HL-60 (cell line): ENCODE results near the gene ARTN.

Experiments
- DNase-seq, 2 experiments: peaks; one replicate each; pipeline ENCODE4 v3.0.0-alpha.2; 2010 to 2020; ENCODE audit warnings: low read depth in 1 of 2, low spot score in 1 of 2
- H3K27ac ChIP-seq: fragments of 250-450 bp; sonication (Bioruptor Pico); replicated peaks from 2 replicates; pipeline ENCODE4 v1.5.1; 2020; ENCODE audit warnings: mild to moderate bottlenecking, moderate library complexity
- H3K27me3 ChIP-seq: fragments of 250-450 bp; sonication (Bioruptor Pico); 2 replicates; pipeline ENCODE4 v1.5.1; 2021; ENCODE audit warnings: mild to moderate bottlenecking, moderate library complexity; ENCODE audit not compliant: insufficient read depth, poor library complexity, severe bottlenecking
- H3K4me3 ChIP-seq: replicated peaks from 2 replicates; pipeline ENCODE4 v1.5.1; 2011; ENCODE audit warnings: mild to moderate bottlenecking, control low read depth, low read length; ENCODE audit not compliant: insufficient read depth
- GABPA ChIP-seq: IDR thresholded peaks from 2 replicates; pipeline ENCODE4 v1.6.1; 2012; ENCODE audit warnings: low read depth
- POLR2AphosphoS5 ChIP-seq: IDR thresholded peaks from 2 replicates; pipeline ENCODE4 v1.6.1; 2012; ENCODE audit warnings: low read depth
- SPI1 ChIP-seq: IDR thresholded peaks from 2 replicates; pipeline ENCODE4 v1.6.1; 2012; ENCODE audit warnings: low read depth, mild to moderate bottlenecking, borderline replicate concordance
- TF ChIP-seq, protein P1 (sequence below): IDR thresholded peaks from 2 replicates; pipeline ENCODE4 v1.6.1; 2012; ENCODE audit warnings: low read depth; ENCODE audit not compliant: insufficient replicate concordance
- TF ChIP-seq, protein P2 (sequence below): IDR thresholded peaks from one replicate; pipeline ENCODE4 v1.5.1; 2011; ENCODE audit warnings: low read length, control low read depth, inconsistent platforms; ENCODE audit not compliant: insufficient read depth

ARTN gene

GRCh38 chr1:43921022-43921421 lies 12.6 kb upstream of the ARTN start:
- DNase-seq = no peak
- no peak overlapping the region for H3K4me3 ChIP-seq
- H3K27ac ChIP-seq = no peak overlapping the region
- TF ChIP-seq POLR2AphosphoS5 (no peak), GABPA (no peak), SPI1 (no peak)
- TF ChIP-seq, protein P1, sequence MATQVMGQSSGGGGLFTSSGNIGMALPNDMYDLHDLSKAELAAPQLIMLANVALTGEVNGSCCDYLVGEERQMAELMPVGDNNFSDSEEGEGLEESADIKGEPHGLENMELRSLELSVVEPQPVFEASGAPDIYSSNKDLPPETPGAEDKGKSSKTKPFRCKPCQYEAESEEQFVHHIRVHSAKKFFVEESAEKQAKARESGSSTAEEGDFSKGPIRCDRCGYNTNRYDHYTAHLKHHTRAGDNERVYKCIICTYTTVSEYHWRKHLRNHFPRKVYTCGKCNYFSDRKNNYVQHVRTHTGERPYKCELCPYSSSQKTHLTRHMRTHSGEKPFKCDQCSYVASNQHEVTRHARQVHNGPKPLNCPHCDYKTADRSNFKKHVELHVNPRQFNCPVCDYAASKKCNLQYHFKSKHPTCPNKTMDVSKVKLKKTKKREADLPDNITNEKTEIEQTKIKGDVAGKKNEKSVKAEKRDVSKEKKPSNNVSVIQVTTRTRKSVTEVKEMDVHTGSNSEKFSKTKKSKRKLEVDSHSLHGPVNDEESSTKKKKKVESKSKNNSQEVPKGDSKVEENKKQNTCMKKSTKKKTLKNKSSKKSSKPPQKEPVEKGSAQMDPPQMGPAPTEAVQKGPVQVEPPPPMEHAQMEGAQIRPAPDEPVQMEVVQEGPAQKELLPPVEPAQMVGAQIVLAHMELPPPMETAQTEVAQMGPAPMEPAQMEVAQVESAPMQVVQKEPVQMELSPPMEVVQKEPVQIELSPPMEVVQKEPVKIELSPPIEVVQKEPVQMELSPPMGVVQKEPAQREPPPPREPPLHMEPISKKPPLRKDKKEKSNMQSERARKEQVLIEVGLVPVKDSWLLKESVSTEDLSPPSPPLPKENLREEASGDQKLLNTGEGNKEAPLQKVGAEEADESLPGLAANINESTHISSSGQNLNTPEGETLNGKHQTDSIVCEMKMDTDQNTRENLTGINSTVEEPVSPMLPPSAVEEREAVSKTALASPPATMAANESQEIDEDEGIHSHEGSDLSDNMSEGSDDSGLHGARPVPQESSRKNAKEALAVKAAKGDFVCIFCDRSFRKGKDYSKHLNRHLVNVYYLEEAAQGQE = no peak
- TF ChIP-seq, protein P2, sequence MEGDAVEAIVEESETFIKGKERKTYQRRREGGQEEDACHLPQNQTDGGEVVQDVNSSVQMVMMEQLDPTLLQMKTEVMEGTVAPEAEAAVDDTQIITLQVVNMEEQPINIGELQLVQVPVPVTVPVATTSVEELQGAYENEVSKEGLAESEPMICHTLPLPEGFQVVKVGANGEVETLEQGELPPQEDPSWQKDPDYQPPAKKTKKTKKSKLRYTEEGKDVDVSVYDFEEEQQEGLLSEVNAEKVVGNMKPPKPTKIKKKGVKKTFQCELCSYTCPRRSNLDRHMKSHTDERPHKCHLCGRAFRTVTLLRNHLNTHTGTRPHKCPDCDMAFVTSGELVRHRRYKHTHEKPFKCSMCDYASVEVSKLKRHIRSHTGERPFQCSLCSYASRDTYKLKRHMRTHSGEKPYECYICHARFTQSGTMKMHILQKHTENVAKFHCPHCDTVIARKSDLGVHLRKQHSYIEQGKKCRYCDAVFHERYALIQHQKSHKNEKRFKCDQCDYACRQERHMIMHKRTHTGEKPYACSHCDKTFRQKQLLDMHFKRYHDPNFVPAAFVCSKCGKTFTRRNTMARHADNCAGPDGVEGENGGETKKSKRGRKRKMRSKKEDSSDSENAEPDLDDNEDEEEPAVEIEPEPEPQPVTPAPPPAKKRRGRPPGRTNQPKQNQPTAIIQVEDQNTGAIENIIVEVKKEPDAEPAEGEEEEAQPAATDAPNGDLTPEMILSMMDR = no peak
- H3K27me3 ChIP-seq = no peaks in the 10 kb centered on the region

DNA sequence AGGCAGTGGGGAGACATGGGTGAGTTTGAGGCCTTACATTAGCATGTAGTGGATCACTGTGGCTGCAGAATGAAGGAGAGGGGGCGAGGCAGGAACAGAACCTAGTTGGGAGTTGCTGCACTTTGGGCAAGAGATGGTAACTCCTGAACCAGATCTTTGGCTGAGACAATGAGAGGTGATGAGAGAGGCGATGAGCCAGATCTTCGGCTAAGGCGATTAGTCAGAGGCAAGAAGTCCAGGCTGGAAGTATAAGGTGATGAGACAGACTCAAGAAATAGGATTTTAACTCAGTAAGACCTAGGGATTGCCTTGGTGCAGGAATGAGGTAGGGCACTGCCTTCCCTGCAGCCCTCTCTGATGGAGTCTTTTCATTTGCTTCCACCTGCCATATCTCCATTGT lies 9.1 kb upstream of the ARTN start:
- Histone ChIP-seq H3K27ac (no peak overlapping the region), H3K27me3 (no peaks in the 10 kb centered on the region), H3K4me3 (no peak overlapping the region)
- TF ChIP-seq POLR2AphosphoS5 = no peak
- TF ChIP-seq SPI1 = no peak
- TF ChIP-seq, protein P2 = no peak
- TF ChIP-seq, protein P1 = no peak
- no peak for TF ChIP-seq GABPA
- no peak for DNase-seq

DNA sequence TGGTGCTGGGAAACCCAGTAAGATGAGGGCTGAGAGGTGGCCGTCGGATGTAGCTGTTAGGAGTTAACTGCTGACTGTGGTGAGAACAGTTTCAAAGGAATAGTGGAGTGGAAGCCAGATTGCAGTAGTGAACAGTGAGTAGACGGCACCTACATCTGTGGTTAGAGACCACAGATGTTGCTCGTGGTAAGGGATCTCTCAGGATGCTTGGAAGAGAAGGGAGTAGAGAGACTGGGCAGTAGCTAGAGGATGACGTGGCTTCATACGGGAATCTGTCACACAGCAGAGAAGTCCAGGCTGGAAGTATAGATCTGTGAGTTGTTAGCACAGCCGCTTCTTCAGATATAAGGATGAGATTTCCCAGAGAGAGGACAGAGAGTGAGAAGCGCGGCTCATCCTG lies 7.8 kb upstream of the ARTN start:
- no peaks in the 10 kb centered on the region for H3K27me3 ChIP-seq
- H3K27ac ChIP-seq = no peak overlapping the region
- TF ChIP-seq, protein P1 = no peak
- TF ChIP-seq, protein P2 = no peak
- TF ChIP-seq GABPA (no peak), SPI1 (no peak), POLR2AphosphoS5 (no peak)
- H3K4me3 ChIP-seq = no peak overlapping the region
- DNase-seq = no peak
